IMR-90 (cell line): ENCODE data around the gene DDX31. TPM values are rescaled to one million over a fixed set of nuclear protein-coding genes. Genes with fewer than 3 reads are reported as not detected.

Experiments
- ATAC-seq: fragments of 200-7000 bp; cut with Tn5 transposase; 2 replicates; pipeline ENCODE4 v1.9.1; 2020; ENCODE audit warnings: low read depth, mild to moderate bottlenecking, moderate library complexity
- BruUV-seq: library from RNA; stranded (reverse); fragments of 400-500 nt; replicated peaks from 2 replicates; lab custom pipeline; 2021; lab: Mats Ljungman, UMichigan
- CTCF ChIA-PET: fragments of 300-600 bp; formaldehyde crosslinking; extraction: SDS; loops from one replicate; lab custom pipeline; 2021; ENCODE audit warnings: antibody characterized with exemption; lab: Yijun Ruan, JAX
- POLR2A ChIA-PET: fragments of 300-600 bp; sonication (Branson Sonifier 250); formaldehyde crosslinking; loops from one replicate; lab custom pipeline; 2022; ENCODE audit warnings: antibody characterized with exemption; ENCODE audit not compliant: unreplicated experiment; lab: Charles Lee
- DNase-seq: peaks from one replicate; pipeline ENCODE4 v3.0.0; 2013
- H2AFZ ChIP-seq: replicated peaks from 2 replicates; pipeline ENCODE3; 2013; ENCODE audit warnings: low read length, mild to moderate bottlenecking; ENCODE audit not compliant: poor library complexity
- H2AK5ac ChIP-seq: 2 replicates; pipeline ENCODE4 v1.6.1; 2013; ENCODE audit warnings: low read depth, low read length, inconsistent platforms
- H2AK9ac ChIP-seq: replicated peaks from 2 replicates; pipeline ENCODE3; 2013; ENCODE audit warnings: mild to moderate bottlenecking, low read depth, low read length, moderate library complexity; ENCODE audit not compliant: poor library complexity
- H2BK120ac ChIP-seq: 2 replicates; pipeline ENCODE4 v1.6.1; 2013; ENCODE audit warnings: low read depth, low read length, inconsistent platforms
- H2BK15ac ChIP-seq: 3 replicates; pipeline ENCODE4 v1.6.1; 2013; ENCODE audit warnings: low read depth, low read length, inconsistent platforms
- H2BK20ac ChIP-seq: 2 replicates; pipeline ENCODE4 v1.6.1; 2013; ENCODE audit warnings: low read depth, mild to moderate bottlenecking, inconsistent platforms, low read length, moderate library complexity
- H2BK5ac ChIP-seq: 2 replicates; pipeline ENCODE4 v1.6.1; 2013; ENCODE audit warnings: mild to moderate bottlenecking, low read depth, low read length, inconsistent platforms; ENCODE audit not compliant: poor library complexity, severe bottlenecking
- H3K14ac ChIP-seq: replicated peaks from 2 replicates; pipeline ENCODE4 v1.6.1; 2013; ENCODE audit warnings: low read depth, low read length, inconsistent platforms
- H3K18ac ChIP-seq: 2 replicates; pipeline ENCODE4 v1.6.1; 2013; ENCODE audit warnings: low read depth, low read length, control low read depth
- H3K23ac ChIP-seq: 2 replicates; pipeline ENCODE4 v1.6.1; 2013; ENCODE audit warnings: low read depth, low read length, inconsistent platforms
- H3K27ac ChIP-seq: 2 replicates; pipeline ENCODE4 v1.5.1; 2013; ENCODE audit warnings: mild to moderate bottlenecking, control low read depth, low read length; ENCODE audit not compliant: insufficient read depth
- H3K27me3 ChIP-seq: 2 replicates; pipeline ENCODE4 v1.6.1; 2013; ENCODE audit warnings: low read length; ENCODE audit not compliant: control insufficient read depth, insufficient read depth
- H3K36me3 ChIP-seq: 2 replicates; pipeline ENCODE4 v1.6.1; 2013; ENCODE audit warnings: low read length, mixed read lengths; ENCODE audit not compliant: control insufficient read depth, insufficient read depth
- H3K4ac ChIP-seq: 2 replicates; pipeline ENCODE4 v1.6.1; 2013; ENCODE audit warnings: low read depth, low read length, inconsistent platforms
- H3K4me1 ChIP-seq: 2 replicates; pipeline ENCODE4 v1.6.1; 2013; ENCODE audit warnings: low read length, mixed read lengths; ENCODE audit not compliant: control insufficient read depth, insufficient read depth
- H3K4me2 ChIP-seq: 2 replicates; pipeline ENCODE4 v1.6.1; 2013; ENCODE audit warnings: low read depth, mild to moderate bottlenecking, control low read depth, low read length, moderate library complexity
- H3K4me3 ChIP-seq: 2 replicates; pipeline ENCODE4 v1.5.1; 2013; ENCODE audit warnings: low read depth, mild to moderate bottlenecking, control low read depth, low read length, moderate library complexity; ENCODE audit not compliant: insufficient read depth
- H3K56ac ChIP-seq: 2 replicates; pipeline ENCODE4 v1.6.1; 2013; ENCODE audit warnings: low read length, inconsistent platforms; ENCODE audit not compliant: insufficient read depth; ENCODE audit errors: extremely low read depth
- H3K79me1 ChIP-seq, 2 experiments: 2 replicates each; pipeline ENCODE4 v1.6.1; 2013; ENCODE audit warnings: low read length in 2 of 2, inconsistent platforms in 1 of 2, low read depth in 1 of 2
- H3K9ac ChIP-seq: 2 replicates; pipeline ENCODE4 v1.6.1; 2013; ENCODE audit warnings: low read depth, low read length, control low read depth
- H3K9me1 ChIP-seq: 2 replicates; pipeline ENCODE4 v1.6.1; 2013; ENCODE audit warnings: low read length, inconsistent platforms; ENCODE audit not compliant: insufficient read depth
- H3K9me3 ChIP-seq: 2 replicates; pipeline ENCODE4 v1.6.1; 2013; ENCODE audit warnings: low read length; ENCODE audit not compliant: control insufficient read depth, insufficient read depth
- H4K20me1 ChIP-seq: 2 replicates; pipeline ENCODE4 v1.6.1; 2013; ENCODE audit warnings: low read length, inconsistent platforms; ENCODE audit not compliant: insufficient read depth
- H4K5ac ChIP-seq: 2 replicates; pipeline ENCODE4 v1.6.1; 2013; ENCODE audit warnings: mild to moderate bottlenecking, low read depth, low read length, control low read depth
- H4K8ac ChIP-seq, 2 experiments: 2 replicates each; pipeline ENCODE4 v1.6.1; 2013; ENCODE audit warnings: low read depth in 2 of 2, low read length in 2 of 2, control low read depth in 1 of 2, inconsistent platforms in 1 of 2
- H4K91ac ChIP-seq: 2 replicates; pipeline ENCODE4 v1.6.1; 2013; ENCODE audit warnings: low read depth, low read length, inconsistent platforms; ENCODE audit not compliant: insufficient read depth
- BHLHE40 ChIP-seq: fragments of 150-350 bp; IDR thresholded peaks from 2 replicates; pipeline ENCODE4 v1.6.1; 2016; ENCODE audit warnings: mild to moderate bottlenecking, low read depth, low read length
- CEBPB ChIP-seq: IDR thresholded peaks from 2 replicates; pipeline ENCODE4 v1.6.1; 2012; ENCODE audit warnings: low read depth, low read length, improper control_type of control experiment
- CHD1 ChIP-seq: IDR thresholded peaks from 2 replicates; pipeline ENCODE4 v1.6.1; 2012; ENCODE audit warnings: low read depth, low read length, improper control_type of control experiment
- FOS ChIP-seq: fragments of 150-350 bp; IDR thresholded peaks from 2 replicates; pipeline ENCODE4 v1.6.1; 2016; ENCODE audit warnings: low read depth, low read length
- MAFK ChIP-seq: IDR thresholded peaks from 2 replicates; pipeline ENCODE4 v1.6.1; 2012; ENCODE audit warnings: low read depth, low read length, improper control_type of control experiment
- MAZ ChIP-seq: IDR thresholded peaks from 2 replicates; pipeline ENCODE4 v1.6.1; 2012; ENCODE audit warnings: low read depth, mild to moderate bottlenecking, low read length, improper control_type of control experiment, moderate library complexity, borderline replicate concordance
- MXI1 ChIP-seq: IDR thresholded peaks from 2 replicates; pipeline ENCODE4 v1.6.1; 2012; ENCODE audit warnings: low read depth, mild to moderate bottlenecking, low read length, moderate library complexity, borderline replicate concordance
- NFE2L2 ChIP-seq: fragments of 150-350 bp; IDR thresholded peaks from 2 replicates; pipeline ENCODE4 v1.6.1; 2016; ENCODE audit warnings: low read depth, mild to moderate bottlenecking, low read length
- POLR2A ChIP-seq: IDR thresholded peaks from 2 replicates; pipeline ENCODE4 v1.6.1; 2012; ENCODE audit warnings: mild to moderate bottlenecking, low read depth, low read length
- RAD21 ChIP-seq: IDR thresholded peaks from 2 replicates; pipeline ENCODE4 v1.6.1; 2012; ENCODE audit warnings: low read length, improper control_type of control experiment
- RCOR1 ChIP-seq: IDR thresholded peaks from 2 replicates; pipeline ENCODE4 v1.6.1; 2012; ENCODE audit warnings: mild to moderate bottlenecking, low read length, improper control_type of control experiment; ENCODE audit not compliant: insufficient replicate concordance
- RFX5 ChIP-seq: IDR thresholded peaks from 2 replicates; pipeline ENCODE4 v1.8.0; 2012; ENCODE audit warnings: low read depth, mild to moderate bottlenecking, low read length, moderate library complexity
- SMC3 ChIP-seq: fragments of 150-350 bp; IDR thresholded peaks from 2 replicates; pipeline ENCODE4 v1.6.1; 2016; ENCODE audit warnings: low read depth, mild to moderate bottlenecking, antibody characterized with exemption, low read length, moderate library complexity
- WGBS, 2 experiments: methylation state at CpG; one replicate each; pipeline versions ENCODE4 v1.1.5 to v1.1.7; 2013; ENCODE audit warnings: missing lambda C conversion rate in 2 of 2; ENCODE audit not compliant: insufficient read length in 1 of 2; ENCODE audit errors: extremely low coverage in 2 of 2; 5-methylcytosine and 5-hydroxymethylcytosine counted together
- dilution Hi-C: fragments of 300-500 bp; cut with HindIII; formaldehyde crosslinking; loops from one replicate; pipeline ENCODE4 v1.14.3; 2018; ENCODE audit warnings: low sequenced_read_pairs; ENCODE audit not compliant: unreplicated experiment
- in situ Hi-C: fragments of 300-500 bp; cut with MboI; formaldehyde crosslinking; loops from 3 replicates; pipeline ENCODE4 v1.14.3; 2019; ENCODE audit warnings: low sequenced_read_pairs, inconsistent platforms, mixed read lengths
- intact Hi-C: fragments of 100-400 bp; cut with micrococcal nuclease; formaldehyde crosslinking; loops from 2 replicates; pipeline ENCODE4 v1.10.0; 2022
- polyA plus RNA-seq, 3 experiments: library from polyadenylated mRNA; depleted of rRNA; stranded (reverse); fragments of >200 nt; gene quantifications; 2 replicates each; pipeline ENCODE4 v1.2.3, GENCODE V29; 2012; ENCODE audit warnings: low replicate concordance in 1 of 3
- total RNA-seq: library from RNA; depleted of rRNA; stranded (reverse); fragments of >200 nt; gene quantifications from 2 replicates; pipeline ENCODE4 v1.2.3, GENCODE V29; 2012
- TF ChIP-seq, protein P1 (sequence below): conservative IDR thresholded peaks from 2 replicates; pipeline ENCODE4 v1.5.1; 2012; ENCODE audit warnings: mild to moderate bottlenecking, low read depth, low read length, improper control_type of control experiment
- TF ChIP-seq, protein P2 (sequence below): fragments of 150-350 bp; IDR thresholded peaks from 2 replicates; pipeline ENCODE4 v1.6.1; 2017; ENCODE audit warnings: mild to moderate bottlenecking, antibody characterized with exemption, low read length, low read depth
- TF ChIP-seq, protein P3 (sequence below): fragments of 150-350 bp; IDR thresholded peaks from 2 replicates; pipeline ENCODE4 v1.6.1; 2016; ENCODE audit warnings: low read depth, mild to moderate bottlenecking, low read length, moderate library complexity, borderline replicate concordance

Gene DDX31
- total and polyA plus RNA-seq, 2 of the 4 experiments (the other 2 are of a cell fraction) = 10.7 to 14.0 TPM

DNA sequence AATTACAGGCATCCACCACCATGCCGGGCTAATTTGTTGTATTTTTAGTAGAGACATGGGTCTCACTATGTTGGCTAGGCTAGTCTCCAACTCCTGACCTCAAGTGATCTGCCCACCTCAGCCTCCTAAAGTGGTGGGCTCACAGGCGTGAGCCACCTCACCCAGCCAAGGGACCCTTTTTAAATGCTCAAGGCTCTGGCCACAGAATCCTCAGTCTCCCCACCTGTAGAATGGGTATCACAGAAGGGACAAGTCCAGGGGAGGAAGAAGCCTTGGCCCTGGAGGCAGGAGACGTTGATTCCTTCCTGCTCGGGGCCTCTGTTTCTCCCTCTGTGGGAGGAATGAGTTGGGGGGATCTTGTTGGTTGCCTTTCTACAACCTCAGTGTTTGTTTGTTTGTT is 46.2 kb upstream of the DDX31 start:
- Histone ChIP-seq H2BK20ac (no peak overlapping the region), H3K27ac (no peak overlapping the region), H2AFZ (no peak overlapping the region), H4K5ac (no peak overlapping the region), H3K9me1 (no peaks in the 10 kb centered on the region), H3K9ac (no peak overlapping the region), H2BK5ac (no peak overlapping the region), H4K20me1 (no peaks in the 10 kb centered on the region), H3K18ac (no peak overlapping the region), H2AK5ac (no peak overlapping the region), H3K14ac (no peak overlapping the region), H3K36me3 (no peaks in the 10 kb centered on the region), H3K79me1 (no peaks in the 10 kb centered on the region), H3K4me1 (no peaks in the 10 kb centered on the region), H3K23ac (no peak overlapping the region), H4K91ac (no peak overlapping the region), H3K4me3 (no peak overlapping the region), H3K56ac (no peak overlapping the region), H3K9me3 (no peaks in the 10 kb centered on the region), H3K4ac (no peak overlapping the region), H3K4me2 (no peak overlapping the region), H4K8ac (no peak overlapping the region), H2BK15ac (no peak overlapping the region), H2AK9ac (no peak overlapping the region), H3K27me3 (peaks cover 12% of the 10 kb centered on the region), H2BK120ac (no peak overlapping the region)
- ChIA-PET CTCF (no interaction called here), POLR2A (no interaction called here)
- no TSS peak for BruUV-seq
- intact Hi-C loops (no loop called here), dilution Hi-C loops (no loop called here), in situ Hi-C loops (no loop called here)
- WGBS, 2 experiments = no CpG with 5 or more reads among the region's 4 CpGs
- DNase-seq (no peak), ATAC-seq (no peak)
- no peak for TF ChIP-seq RAD21
- no peak for TF ChIP-seq SMC3
- TF ChIP-seq, protein P1, sequence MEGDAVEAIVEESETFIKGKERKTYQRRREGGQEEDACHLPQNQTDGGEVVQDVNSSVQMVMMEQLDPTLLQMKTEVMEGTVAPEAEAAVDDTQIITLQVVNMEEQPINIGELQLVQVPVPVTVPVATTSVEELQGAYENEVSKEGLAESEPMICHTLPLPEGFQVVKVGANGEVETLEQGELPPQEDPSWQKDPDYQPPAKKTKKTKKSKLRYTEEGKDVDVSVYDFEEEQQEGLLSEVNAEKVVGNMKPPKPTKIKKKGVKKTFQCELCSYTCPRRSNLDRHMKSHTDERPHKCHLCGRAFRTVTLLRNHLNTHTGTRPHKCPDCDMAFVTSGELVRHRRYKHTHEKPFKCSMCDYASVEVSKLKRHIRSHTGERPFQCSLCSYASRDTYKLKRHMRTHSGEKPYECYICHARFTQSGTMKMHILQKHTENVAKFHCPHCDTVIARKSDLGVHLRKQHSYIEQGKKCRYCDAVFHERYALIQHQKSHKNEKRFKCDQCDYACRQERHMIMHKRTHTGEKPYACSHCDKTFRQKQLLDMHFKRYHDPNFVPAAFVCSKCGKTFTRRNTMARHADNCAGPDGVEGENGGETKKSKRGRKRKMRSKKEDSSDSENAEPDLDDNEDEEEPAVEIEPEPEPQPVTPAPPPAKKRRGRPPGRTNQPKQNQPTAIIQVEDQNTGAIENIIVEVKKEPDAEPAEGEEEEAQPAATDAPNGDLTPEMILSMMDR = no peak
- no peak for TF ChIP-seq CHD1
- TF ChIP-seq, protein P2, sequence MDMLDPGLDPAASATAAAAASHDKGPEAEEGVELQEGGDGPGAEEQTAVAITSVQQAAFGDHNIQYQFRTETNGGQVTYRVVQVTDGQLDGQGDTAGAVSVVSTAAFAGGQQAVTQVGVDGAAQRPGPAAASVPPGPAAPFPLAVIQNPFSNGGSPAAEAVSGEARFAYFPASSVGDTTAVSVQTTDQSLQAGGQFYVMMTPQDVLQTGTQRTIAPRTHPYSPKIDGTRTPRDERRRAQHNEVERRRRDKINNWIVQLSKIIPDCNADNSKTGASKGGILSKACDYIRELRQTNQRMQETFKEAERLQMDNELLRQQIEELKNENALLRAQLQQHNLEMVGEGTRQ = no peak
- TF ChIP-seq BHLHE40 = no peak
- no peak for TF ChIP-seq RCOR1
- no peak for TF ChIP-seq POLR2A
- no peak for TF ChIP-seq CEBPB
- no peak for TF ChIP-seq RFX5
- no peak for TF ChIP-seq MAFK
- TF ChIP-seq, protein P3, sequence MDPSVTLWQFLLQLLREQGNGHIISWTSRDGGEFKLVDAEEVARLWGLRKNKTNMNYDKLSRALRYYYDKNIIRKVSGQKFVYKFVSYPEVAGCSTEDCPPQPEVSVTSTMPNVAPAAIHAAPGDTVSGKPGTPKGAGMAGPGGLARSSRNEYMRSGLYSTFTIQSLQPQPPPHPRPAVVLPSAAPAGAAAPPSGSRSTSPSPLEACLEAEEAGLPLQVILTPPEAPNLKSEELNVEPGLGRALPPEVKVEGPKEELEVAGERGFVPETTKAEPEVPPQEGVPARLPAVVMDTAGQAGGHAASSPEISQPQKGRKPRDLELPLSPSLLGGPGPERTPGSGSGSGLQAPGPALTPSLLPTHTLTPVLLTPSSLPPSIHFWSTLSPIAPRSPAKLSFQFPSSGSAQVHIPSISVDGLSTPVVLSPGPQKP = no peak
- no peak for TF ChIP-seq NFE2L2
- TF ChIP-seq MXI1 = no peak
- TF ChIP-seq FOS = no peak
- TF ChIP-seq MAZ = no peak
